ENCODE measurements around the gene TUBG2. TPM values are rescaled to one million over a fixed set of nuclear protein-coding genes. Genes with fewer than 3 reads are reported as not detected.
"Not testable (repeated sequence)": the region's sequence is repeated elsewhere in the genome, so short reads cannot be mapped to it uniquely, and the experiment has no call there.

The TUBG2 gene
- total RNA-seq (2014; rRNA removed; shearing (Covaris generic)) (5.5 and 10.4 TPM in 2 replicates), total RNA-seq (2022) (22.5 and 23.4 TPM in 2 replicates), Bru-seq, nascent RNA (percentile 58 among the genes with signal in this experiment), BruChase-seq, experiment 1, labeled RNA remaining after a 6-hour chase (percentile 69 among the genes with signal in this experiment), BruChase-seq, experiment 2, labeled RNA remaining after a 2-hour chase (percentile 63 among the genes with signal in this experiment)
- long read RNA-seq, transcript TUBG2-201 (11 exons, 1,761 nt): major isoform, 7 of 39 reads
- long read RNA-seq, partial matches to known transcripts: 9 of 39 reads
- long read RNA-seq, other reads (novel, unspliced or antisense): 23 of 39 reads

- intact Hi-C loops (cut with micrococcal nuclease; ENCODE audit: unreplicated experiment): loop anchor here (2.0 to 5.0 kb wide), 2 partner anchors 15 to 42 kb away; no protein-coding TSS in a partner anchor
- H3K36me3 ChIP-seq (ENCODE audit: insufficient read depth, low read length): no peaks in the 10 kb centered on the region
- H3K9me3 ChIP-seq (ENCODE audit: low read length): peaks cover 5% of the 10 kb centered on the region; the same call in 1 of the 2 replicates
- no peaks in the 10 kb centered on the region for H4K20me1 ChIP-seq (ENCODE audit: insufficient read depth, low read length)
- peak; percentile 88 for DNase-seq (ENCODE audit: low spot score)
- H3K9me2 ChIP-seq (ENCODE audit: insufficient read depth, low read length): no peaks in the 10 kb centered on the region
- H2AFZ ChIP-seq (ENCODE audit: low read length): peak within 1 kb of the TSS; percentile 92
- H3K79me2 ChIP-seq (ENCODE audit: insufficient read depth, low read depth, low read length): no peaks in the 10 kb centered on the region
- H3K4me3 ChIP-seq (ENCODE audit: low read depth, low read length, poor library complexity, severe bottlenecking): peak within 1 kb of the TSS; percentile 70
- no TSS peak for BruUV-seq (replicated peaks)
- TF ChIP-seq EZH2phosphoT487 (IDR thresholded peaks at IDR 0.05; ENCODE audit: borderline replicate concordance, low read depth, low read length) (no peak), CTCF (conservative IDR thresholded peaks at IDR 0.05; ENCODE audit: low read length) (no peak)
- CTCF ChIA-PET (ENCODE audit: unreplicated experiment): no interaction called here
- H3K27ac ChIP-seq (ENCODE audit: low read depth, low read length, poor library complexity, severe bottlenecking): no peak within 1 kb of the TSS
- POLR2A ChIA-PET: interaction anchor here (1.0 to 1.4 kb wide), 5 partner anchors 18 to 51 kb away, joined by 3 to 7 read pairs (median 4); partner anchors contain the start of genes PLEKHH3, RETREG3 and TUBG1
- H3K4me1 ChIP-seq (ENCODE audit: insufficient read depth, low read length, poor library complexity, severe bottlenecking): peaks cover 17% of the 10 kb centered on the region
- H3K4me2 ChIP-seq (ENCODE audit: low read length): peak within 1 kb of the TSS; percentile 96
These were observed at the start of gene TUBG2 for GRCh38 chr17:42659079-42659931. Gene TUBG2, plus strand, starts transcription at chr17:42659284. Its CDS starts 220 bp downstream, at chr17:42659504.

GRCh38 chr17:42609814-42610801 is 49.0 kb upstream of the TUBG2 start:
- Histone ChIP-seq H2AFZ (ENCODE audit: low read length) (peak overlapping the region; percentile 70; the same call in 1 of the 2 replicates), H3K4me3 (ENCODE audit: low read depth, low read length, poor library complexity, severe bottlenecking) (peak overlapping the region; percentile 88), H3K4me2 (ENCODE audit: low read length) (peak overlapping the region; percentile 88), H3K79me2 (ENCODE audit: insufficient read depth, low read depth, low read length) (peaks cover 54% of the 10 kb centered on the region), H3K4me1 (ENCODE audit: insufficient read depth, low read length, poor library complexity, severe bottlenecking) (peaks cover 23% of the 10 kb centered on the region), H3K36me3 (ENCODE audit: insufficient read depth, low read length) (peaks cover 34% of the 10 kb centered on the region), H3K27ac (ENCODE audit: low read depth, low read length, poor library complexity, severe bottlenecking) (peak overlapping the region; percentile 61)
- DNase-seq (ENCODE audit: low spot score); H3K9me3 ChIP-seq (ENCODE audit: low read length); H3K9me2 ChIP-seq (ENCODE audit: insufficient read depth, low read length); H4K20me1 ChIP-seq (ENCODE audit: insufficient read depth, low read length): not testable (repeated sequence)
- BruUV-seq (replicated peaks): TSS peak; percentile 69
- intact Hi-C loops (cut with micrococcal nuclease; ENCODE audit: unreplicated experiment): loop anchor here (2.0 kb wide), 1 partner anchor 69 kb away; no protein-coding TSS in a partner anchor
- POLR2A ChIA-PET: interaction anchor here (0.8 to 1.5 kb wide), 7 partner anchors 8 to 71 kb away, joined by 3 to 7 read pairs (median 3); partner anchors contain the start of genes PSMC3IP and TUBG2
- CTCF ChIA-PET (ENCODE audit: unreplicated experiment): interaction anchor here (2.3 kb wide), 1 partner anchor 32 kb away, joined by 11 read pairs; the partner anchor contains the start of gene PSMC3IP

Data from OCI-LY7 (cell line).